HFF-Myc (cell line): Measurements from ENCODE around the gene HOXD8.
A peak's percentile ranks its signal among the peaks of the same experiment; 100 is the strongest.

Experiments used
- DNase-seq: peaks from one replicate; pipeline ENCODE4 v3.0.0-alpha.2; 2011; ENCODE audit warnings: low read depth; ENCODE audit errors: extremely low read depth
- H3K4me3 ChIP-seq: replicated peaks from 2 replicates; pipeline ENCODE4 v1.5.1; 2011; ENCODE audit warnings: low read depth, mild to moderate bottlenecking, control low read depth, low read length
- CTCF ChIP-seq: IDR thresholded peaks from 2 replicates; pipeline ENCODE4 v1.5.1; 2012; ENCODE audit warnings: mild to moderate bottlenecking, low read depth, low read length, control low read depth; ENCODE audit errors: missing control alignments

HOXD8 gene

GRCh38 chr2:176122683-176123410 lies 6.7 kb upstream of the HOXD8 start, which contains the start of gene HOXD9:
Gene HOXD9 (plus strand): TSS chr2:176122719. CDS start chr2:176122769, 50 bp downstream.
- peak within 1 kb of the TSS; percentile 24 for H3K4me3 ChIP-seq

DNA sequence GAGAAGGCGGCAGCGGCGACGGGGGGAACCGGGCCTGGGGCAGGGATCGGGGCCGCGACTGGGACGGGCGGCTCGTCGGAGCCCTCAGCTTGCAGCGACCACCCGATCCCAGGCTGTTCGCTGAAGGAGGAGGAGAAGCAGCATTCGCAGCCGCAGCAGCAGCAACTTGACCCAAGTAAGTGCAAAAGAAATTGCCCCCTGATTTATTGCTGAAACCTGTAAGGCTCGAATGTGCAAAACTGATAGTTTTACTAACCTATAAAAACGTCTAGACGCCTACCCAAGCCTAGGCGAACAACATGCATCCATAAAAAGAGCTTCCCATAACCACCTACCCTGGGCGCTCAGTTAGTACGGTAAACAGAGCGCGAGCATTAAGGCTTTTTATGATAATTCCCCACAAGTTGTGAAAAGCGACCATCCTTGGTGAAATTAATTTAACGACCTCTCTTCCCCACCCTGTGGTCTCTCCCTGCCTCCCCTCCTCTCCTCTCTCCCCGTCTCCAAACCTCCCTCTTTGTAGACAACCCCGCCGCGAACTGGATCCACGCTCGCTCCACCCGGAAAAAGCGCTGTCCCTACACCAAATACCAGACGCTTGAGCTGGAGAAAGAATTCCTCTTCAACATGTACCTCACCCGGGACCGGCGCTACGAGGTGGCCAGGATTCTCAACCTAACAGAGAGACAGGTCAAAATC lies 5.9 kb upstream of the HOXD8 start:
- no peak overlapping the region for H3K4me3 ChIP-seq
- TF ChIP-seq CTCF = no peak
- no peak for DNase-seq

More at GRCh38 chr2:176122683-176123410, 6.7 kb upstream of the HOXD8 start, which contains the start of gene HOXD9:
- no peak for TF ChIP-seq CTCF
- DNase-seq = no peak

GRCh38 chr2:176124110-176124946 lies 5.2 kb upstream of the HOXD8 start:
- no peak for DNase-seq
- TF ChIP-seq CTCF = no peak
- no peak overlapping the region for H3K4me3 ChIP-seq

DNA sequence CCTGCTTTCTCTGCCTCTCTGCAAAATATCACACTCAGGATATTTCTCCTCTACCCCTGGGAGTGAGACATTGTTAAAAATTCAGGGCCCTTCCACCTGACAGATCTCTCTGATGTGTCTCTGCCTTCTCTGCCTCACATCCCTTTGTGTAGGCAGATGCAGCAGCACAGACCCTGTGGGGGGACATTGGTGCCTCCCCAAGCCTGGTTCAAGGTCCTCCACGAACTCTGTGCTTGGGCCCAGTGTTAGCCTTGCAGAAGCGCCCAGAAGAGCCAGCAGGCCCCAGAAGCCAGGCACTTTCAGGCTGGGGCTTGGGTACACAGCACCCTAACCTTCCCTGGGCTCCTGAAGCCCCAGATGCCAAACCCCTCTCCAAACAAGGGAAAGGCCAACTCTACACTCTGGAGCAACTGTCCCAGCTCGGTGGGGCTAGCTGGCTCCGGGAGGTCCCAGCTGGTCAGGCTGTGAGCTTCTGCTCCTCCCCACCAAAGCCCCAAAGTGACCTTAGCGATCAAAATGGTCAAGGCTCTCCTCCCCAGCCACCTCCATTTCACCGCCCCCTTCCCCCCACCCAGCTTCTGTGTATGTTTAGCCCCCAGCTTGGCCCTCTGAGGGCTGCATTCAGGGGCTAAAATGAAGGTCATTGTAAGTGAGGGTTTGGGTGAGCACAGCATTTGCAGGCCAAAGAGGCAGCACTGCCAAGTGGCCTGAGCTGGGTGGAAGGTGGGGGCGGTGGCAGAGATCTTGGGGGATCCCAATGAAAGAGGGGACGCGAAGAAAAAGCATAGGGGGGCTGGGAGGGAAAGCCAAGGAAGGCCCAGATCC lies 4.3 kb upstream of the HOXD8 start:
- no peak for TF ChIP-seq CTCF
- DNase-seq = no peak
- no peak overlapping the region for H3K4me3 ChIP-seq

- no peak for DNase-seq
- no peak overlapping the region for H3K4me3 ChIP-seq
- no peak for TF ChIP-seq CTCF
These were observed 3.8 kb upstream of the HOXD8 start for GRCh38 chr2:176125772-176126054.
